NT2/D1 (cell line): Measurements from ENCODE around the gene CADM4.

Source experiments
- SUZ12 ChIP-seq: IDR thresholded peaks from 2 replicates; pipeline ENCODE4 v1.6.1; 2011; ENCODE audit not compliant: insufficient read length, insufficient read depth; ENCODE audit errors: extremely low read depth
- YY1 ChIP-seq: IDR thresholded peaks from 2 replicates; pipeline ENCODE4 v1.6.1; 2011; ENCODE audit not compliant: insufficient read length, insufficient read depth
- ZNF274 ChIP-seq: IDR thresholded peaks from 2 replicates; pipeline ENCODE4 v1.6.1; 2011; ENCODE audit warnings: mild to moderate bottlenecking, low read depth, low read length

GRCh38 chr19:43597876-43598275 lies 41.8 kb downstream of the CADM4 start:
- no peak for TF ChIP-seq ZNF274
- no peak for TF ChIP-seq YY1
- no peak for TF ChIP-seq SUZ12
